Astrocyte (in vitro differentiated cells and primary cell): ENCODE data around the gene AHSP. TPM values are rescaled to one million over a fixed set of nuclear protein-coding genes. Genes with fewer than 3 reads are reported as not detected.
A peak's percentile ranks its signal among the peaks of the same experiment; 100 is the strongest.
"Not testable (repeated sequence)": the region's sequence is repeated elsewhere in the genome, so short reads cannot be mapped to it uniquely, and the experiment has no call there.

Source experiments
- DNase-seq: peaks from one replicate; pipeline ENCODE4 v3.0.0-alpha.2; 2010; ENCODE audit warnings: low read depth
- FAIRE-seq: peaks from 2 replicates; lab custom pipeline; 2011; peaks lifted over from hg19 to GRCh38; lab: Jason Lieb, UNC
- H2AFZ ChIP-seq: 2 replicates; pipeline ENCODE4 v1.6.0; 2012; ENCODE audit warnings: low read depth, low read length, inconsistent platforms
- H3K27ac ChIP-seq: 2 replicates; pipeline ENCODE4 v1.5.1; 2011; ENCODE audit warnings: low read depth, low read length, inconsistent platforms
- H3K27me3 ChIP-seq: 2 replicates; pipeline ENCODE4 v1.6.0; 2011; ENCODE audit warnings: low read length, inconsistent platforms; ENCODE audit not compliant: insufficient read depth
- H3K36me3 ChIP-seq: 2 replicates; pipeline ENCODE4 v1.5.1; 2011; ENCODE audit warnings: low read length, inconsistent platforms; ENCODE audit not compliant: insufficient read depth
- H3K4me1 ChIP-seq: 2 replicates; pipeline ENCODE4 v1.5.1; 2011; ENCODE audit warnings: low read length, inconsistent platforms; ENCODE audit not compliant: insufficient read depth
- H3K4me2 ChIP-seq: 2 replicates; pipeline ENCODE4 v1.6.0; 2012; ENCODE audit warnings: low read length, inconsistent platforms
- H3K4me3 ChIP-seq: 2 replicates; pipeline ENCODE4 v1.5.1; 2011; ENCODE audit warnings: low read depth, mild to moderate bottlenecking, low read length, inconsistent platforms; ENCODE audit not compliant: insufficient read depth
- H3K79me2 ChIP-seq: 2 replicates; pipeline ENCODE4 v1.6.0; 2012; ENCODE audit warnings: mild to moderate bottlenecking, low read length, inconsistent platforms; ENCODE audit not compliant: insufficient read depth
- H3K9ac ChIP-seq: 2 replicates; pipeline ENCODE4 v1.6.0; 2012; ENCODE audit warnings: mild to moderate bottlenecking, low read length, inconsistent platforms
- H3K9me3 ChIP-seq: 2 replicates; pipeline ENCODE4 v1.5.1; 2012; ENCODE audit warnings: low read depth, mild to moderate bottlenecking, low read length, inconsistent platforms; ENCODE audit not compliant: insufficient read depth
- H4K20me1 ChIP-seq: 2 replicates; pipeline ENCODE4 v1.6.0; 2012; ENCODE audit warnings: low read length, inconsistent platforms; ENCODE audit not compliant: insufficient read depth
- H3K27ac Mint-ChIP-seq: one replicate; pipeline ENCODE4 v1.8.0; 2021; ENCODE audit warnings: mild to moderate bottlenecking, mixed read lengths; ENCODE audit not compliant: unreplicated experiment
- H3K27me3 Mint-ChIP-seq: one replicate; pipeline ENCODE4 v1.8.0; 2021; ENCODE audit warnings: low read depth, mixed read lengths; ENCODE audit not compliant: unreplicated experiment
- H3K36me3 Mint-ChIP-seq: one replicate; pipeline ENCODE4 v1.8.0; 2021; ENCODE audit warnings: low read depth, mixed read lengths; ENCODE audit not compliant: unreplicated experiment
- H3K4me1 Mint-ChIP-seq: one replicate; pipeline ENCODE4 v1.8.0; 2021; ENCODE audit warnings: low read depth, mixed read lengths; ENCODE audit not compliant: unreplicated experiment
- H3K4me3 Mint-ChIP-seq: one replicate; pipeline ENCODE4 v1.8.0; 2021; ENCODE audit warnings: mild to moderate bottlenecking, moderate library complexity, mixed read lengths; ENCODE audit not compliant: unreplicated experiment
- H3K9me3 Mint-ChIP-seq: one replicate; pipeline ENCODE4 v1.8.0; 2021; ENCODE audit warnings: mild to moderate bottlenecking, mixed read lengths; ENCODE audit not compliant: unreplicated experiment
- CTCF ChIP-seq: IDR thresholded peaks from 2 replicates; pipeline ENCODE4 v1.5.1; 2011; ENCODE audit warnings: low read depth, mild to moderate bottlenecking, inconsistent platforms, low read length, moderate library complexity; ENCODE audit not compliant: insufficient read depth
- EZH2 ChIP-seq: IDR thresholded peaks from 2 replicates; pipeline ENCODE4 v1.6.1; 2012; ENCODE audit warnings: mild to moderate bottlenecking, low read length, inconsistent platforms; ENCODE audit not compliant: insufficient read depth
- total RNA-seq: library from RNA; stranded (reverse); gene quantifications from 2 replicates; pipeline ENCODE4 v1.2.1, GENCODE V29; 2021

The AHSP gene
- total RNA-seq, 1 donor from 2014 or later = not detected

- Histone ChIP-seq H3K4me2 (no peak overlapping the region), H3K9me3 (no peaks in the 10 kb centered on the region), H3K9ac (no peak overlapping the region), H3K27ac (no peak overlapping the region), H3K36me3 (peaks cover 7% of the 10 kb centered on the region), H2AFZ (no peak overlapping the region), H3K79me2 (peaks cover 5% of the 10 kb centered on the region), H4K20me1 (peaks cover 47% of the 10 kb centered on the region), H3K27me3 (no peaks in the 10 kb centered on the region), H3K4me1 (peaks cover 13% of the 10 kb centered on the region), H3K4me3 (no peak overlapping the region)
- peaks cover 16% of the 10 kb centered on the region for H3K27me3 Mint-ChIP-seq
- peaks cover 13% of the 10 kb centered on the region for H3K36me3 Mint-ChIP-seq
- TF ChIP-seq CTCF = no peak
- TF ChIP-seq EZH2 = no peak
- DNase-seq (no peak), FAIRE-seq (no peak)
- H3K9me3 Mint-ChIP-seq = peaks cover under 1% of the 10 kb centered on the region
- peak overlapping the region; percentile 23 for H3K4me3 Mint-ChIP-seq
- peaks cover 16% of the 10 kb centered on the region for H3K4me1 Mint-ChIP-seq
- peak overlapping the region; percentile 58 for H3K27ac Mint-ChIP-seq
These were observed 46.7 kb upstream of the AHSP start for GRCh38 chr16:31480851-31481536.

GRCh38 chr16:31483081-31483480, 44.6 kb upstream of the AHSP start, which contains the start of gene SLC5A2:
TSS of gene SLC5A2 (plus strand) at chr16:31483123. CDS start at chr16:31483137, 14 bp downstream.
- H3K4me2 ChIP-seq = no peak within 1 kb of the TSS
- no peak within 1 kb of the TSS for H3K9ac ChIP-seq
- no peak within 1 kb of the TSS for H3K4me3 Mint-ChIP-seq
- no peak for DNase-seq
- peaks cover 3% of the 10 kb centered on the region for H3K36me3 ChIP-seq
- peaks cover 4% of the 10 kb centered on the region for H3K4me1 Mint-ChIP-seq
- H3K9me3 ChIP-seq = no peaks in the 10 kb centered on the region
- H3K9me3 Mint-ChIP-seq = peaks cover 2% of the 10 kb centered on the region
- no peaks in the 10 kb centered on the region for H3K79me2 ChIP-seq
- no peak for FAIRE-seq
- peaks cover 28% of the 10 kb centered on the region for H4K20me1 ChIP-seq
- H3K36me3 Mint-ChIP-seq = peaks cover 6% of the 10 kb centered on the region
- H3K27ac ChIP-seq = no peak within 1 kb of the TSS
- no peak within 1 kb of the TSS for H3K4me3 ChIP-seq
- H2AFZ ChIP-seq = no peak within 1 kb of the TSS
- peaks cover 30% of the 10 kb centered on the region for H3K27me3 Mint-ChIP-seq
- peaks cover 16% of the 10 kb centered on the region for H3K4me1 ChIP-seq
- no peak within 1 kb of the TSS for H3K27ac Mint-ChIP-seq
- TF ChIP-seq CTCF (no peak), EZH2 (no peak)
- H3K27me3 ChIP-seq = peaks cover 16% of the 10 kb centered on the region

GRCh38 chr16:31484048-31484447, 43.7 kb upstream of the AHSP start:
- not testable (repeated sequence) for H3K27ac Mint-ChIP-seq, H2AFZ ChIP-seq, DNase-seq, H3K9me3 ChIP-seq, H3K27ac ChIP-seq, H3K4me3 ChIP-seq, H3K4me2 ChIP-seq, H3K36me3 Mint-ChIP-seq, H3K4me1 Mint-ChIP-seq, H3K9me3 Mint-ChIP-seq, H3K79me2 ChIP-seq, H3K4me3 Mint-ChIP-seq, H3K9ac ChIP-seq, H3K36me3 ChIP-seq, FAIRE-seq
- Histone ChIP-seq H3K4me1 (peaks cover 23% of the 10 kb centered on the region), H3K27me3 (peaks cover 18% of the 10 kb centered on the region), H4K20me1 (peaks cover 20% of the 10 kb centered on the region)
- peaks cover 30% of the 10 kb centered on the region for H3K27me3 Mint-ChIP-seq
